Activated CD8-positive, alpha-beta memory T cell treated with anti-CD3 and anti-CD28 coated beads for 24 hours (primary cell): ENCODE data around the gene LRRK1.
"Not testable (repeated sequence)": the region's sequence is repeated elsewhere in the genome, so short reads cannot be mapped to it uniquely, and the experiment has no call there.

ENCODE experiments used
- DNase-seq: peaks from one replicate; pipeline ENCODE4 v3.0.0-alpha.2; 2020

Gene LRRK1

GRCh38 chr15:101085311-101085700 lies 166.1 kb downstream of the LRRK1 start:
- no peak for DNase-seq

DNA sequence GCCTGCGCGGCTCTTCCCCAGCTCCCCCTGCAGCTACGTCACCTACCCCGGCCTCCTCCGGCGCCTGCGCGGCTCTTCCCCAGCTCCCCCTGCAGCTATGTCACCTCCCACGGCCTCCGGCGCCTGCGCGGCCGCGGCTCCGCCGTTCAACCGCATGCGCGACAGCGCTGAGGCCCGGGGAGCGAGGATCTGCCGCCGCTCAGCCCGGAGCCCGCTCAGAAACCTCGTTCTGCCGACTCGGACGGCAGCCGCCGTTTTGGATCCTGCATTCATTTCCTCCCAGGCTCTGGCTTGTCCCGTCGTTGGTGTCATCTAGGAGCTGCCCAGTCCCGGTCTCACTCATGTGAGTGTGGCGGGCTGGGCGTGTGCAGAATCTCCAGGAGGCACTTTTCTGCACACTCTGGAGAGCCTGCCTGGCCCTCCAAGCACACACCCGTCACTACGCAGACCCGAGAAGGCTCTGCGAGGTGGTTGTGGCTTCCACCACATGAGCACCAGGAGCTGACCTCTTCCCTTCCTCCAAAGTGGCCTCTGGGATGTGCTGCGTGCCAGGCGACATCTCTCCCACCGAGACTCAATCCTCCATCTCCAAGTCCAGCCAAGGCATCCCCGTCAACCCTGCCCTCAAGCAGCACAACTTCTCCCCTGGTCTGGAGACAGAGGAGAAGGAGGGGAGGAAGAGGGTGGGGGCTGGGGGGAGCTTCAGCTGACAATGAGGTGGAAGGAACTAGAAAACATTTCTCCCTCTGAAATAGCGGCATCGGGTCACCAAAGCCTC lies 167.4 kb downstream of the LRRK1 start:
- no peak for DNase-seq

- DNase-seq: no peak
Measured at GRCh38 chr15:101087172-101087769, 168.1 kb downstream of the LRRK1 start.

DNA sequence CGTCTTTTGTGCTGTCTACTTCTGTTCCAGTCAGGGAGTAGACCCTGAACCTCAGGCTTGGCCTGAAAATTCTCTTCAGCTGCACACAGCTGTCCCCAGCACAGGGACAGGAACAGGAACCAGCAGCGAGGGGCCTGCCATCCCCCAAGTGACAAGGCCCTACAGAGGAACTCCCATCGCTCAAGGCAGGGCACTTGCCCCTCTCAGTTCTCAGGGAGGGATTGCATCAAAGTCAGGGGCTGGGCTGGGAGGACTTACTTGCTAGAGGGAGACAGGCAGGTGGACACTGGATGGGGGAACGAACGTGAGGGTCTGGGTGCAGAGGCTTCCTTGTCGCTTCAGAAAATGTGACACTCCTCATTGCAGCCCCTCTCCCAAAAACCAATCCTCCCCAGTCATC lies 169.1 kb downstream of the LRRK1 start:
- DNase-seq: no peak

DNA sequence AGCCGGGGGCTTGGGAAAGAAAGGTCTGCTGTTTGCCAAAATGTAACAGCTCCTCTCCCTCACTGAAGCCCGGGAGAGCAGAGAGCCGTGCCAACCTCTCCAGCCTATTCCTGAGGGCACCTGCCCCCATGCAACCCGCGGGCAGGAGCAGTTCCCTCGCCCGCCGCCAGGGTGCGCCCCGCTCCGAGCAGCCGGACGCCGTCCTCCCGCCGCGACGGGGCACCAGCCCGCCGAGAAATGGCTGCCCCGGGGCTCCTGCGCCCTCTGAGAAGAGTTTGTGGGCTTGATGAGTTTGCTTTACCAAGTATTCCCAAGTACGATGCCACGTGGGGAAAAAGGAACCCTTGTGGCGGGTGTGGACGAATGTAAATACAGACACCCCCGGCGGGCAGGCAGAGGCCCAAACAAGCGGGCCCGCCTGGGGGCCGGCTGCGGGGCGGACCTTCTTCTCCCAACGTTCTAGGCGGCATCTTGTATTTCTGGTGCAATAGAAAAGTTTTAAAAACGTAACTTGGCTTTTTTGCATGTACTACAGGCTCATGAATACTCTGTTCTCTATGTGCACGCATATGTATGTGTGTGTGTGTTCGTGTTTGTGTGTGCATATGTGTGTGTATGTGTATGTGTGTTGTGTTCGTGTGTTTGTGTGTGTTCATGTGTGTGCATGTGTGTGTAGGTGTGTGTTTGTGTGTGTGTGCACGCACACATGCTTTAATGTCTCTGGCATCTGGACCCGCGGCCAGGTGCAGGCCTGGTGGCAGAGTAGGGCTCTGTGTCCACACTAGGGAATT lies 169.8 kb downstream of the LRRK1 start:
- DNase-seq: peak; percentile 96

DNA sequence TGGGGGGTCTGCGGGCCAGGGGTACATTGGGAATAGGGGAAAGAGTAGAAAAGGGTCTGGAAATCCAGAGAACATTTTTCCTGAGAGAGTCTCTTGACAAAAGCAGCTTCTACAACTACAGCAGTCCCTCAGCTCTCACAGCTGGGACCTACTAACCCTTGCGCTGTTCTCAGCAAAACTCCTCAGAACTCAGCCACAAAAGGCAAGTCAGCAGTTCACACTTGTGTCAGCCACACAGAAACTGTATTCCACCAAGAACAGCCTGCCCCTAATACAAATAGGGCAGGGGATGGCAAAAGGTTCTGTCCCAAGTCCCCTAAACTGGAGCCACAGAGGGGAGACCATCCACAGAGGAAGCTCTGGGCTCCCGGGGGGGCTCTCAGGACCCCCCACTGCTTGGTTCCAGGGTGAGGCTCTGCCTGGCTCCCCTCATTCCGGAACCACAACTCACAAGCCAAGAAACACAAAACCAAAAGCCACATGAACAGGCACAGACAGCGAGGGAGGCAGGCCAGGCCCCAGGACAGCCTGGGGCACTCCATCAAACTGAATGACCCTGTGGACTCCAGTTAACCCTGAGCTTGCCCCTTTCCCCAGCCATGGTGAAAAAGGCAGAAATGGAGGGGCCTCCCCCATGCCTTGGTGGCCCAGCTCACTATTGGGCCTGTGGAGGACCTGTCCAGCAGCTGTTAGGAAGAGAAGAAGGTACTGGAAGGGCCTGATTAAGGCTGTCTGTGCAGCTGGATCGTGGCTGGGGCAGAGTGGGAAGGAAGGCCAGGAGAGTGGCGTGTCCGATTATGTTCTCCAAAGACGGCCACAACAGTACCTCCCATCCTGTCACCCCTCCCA lies 170.6 kb downstream of the LRRK1 start:
- DNase-seq: no peak

GRCh38 chr15:101090428-101090790 lies 171.3 kb downstream of the LRRK1 start:
- DNase-seq: no peak

DNA sequence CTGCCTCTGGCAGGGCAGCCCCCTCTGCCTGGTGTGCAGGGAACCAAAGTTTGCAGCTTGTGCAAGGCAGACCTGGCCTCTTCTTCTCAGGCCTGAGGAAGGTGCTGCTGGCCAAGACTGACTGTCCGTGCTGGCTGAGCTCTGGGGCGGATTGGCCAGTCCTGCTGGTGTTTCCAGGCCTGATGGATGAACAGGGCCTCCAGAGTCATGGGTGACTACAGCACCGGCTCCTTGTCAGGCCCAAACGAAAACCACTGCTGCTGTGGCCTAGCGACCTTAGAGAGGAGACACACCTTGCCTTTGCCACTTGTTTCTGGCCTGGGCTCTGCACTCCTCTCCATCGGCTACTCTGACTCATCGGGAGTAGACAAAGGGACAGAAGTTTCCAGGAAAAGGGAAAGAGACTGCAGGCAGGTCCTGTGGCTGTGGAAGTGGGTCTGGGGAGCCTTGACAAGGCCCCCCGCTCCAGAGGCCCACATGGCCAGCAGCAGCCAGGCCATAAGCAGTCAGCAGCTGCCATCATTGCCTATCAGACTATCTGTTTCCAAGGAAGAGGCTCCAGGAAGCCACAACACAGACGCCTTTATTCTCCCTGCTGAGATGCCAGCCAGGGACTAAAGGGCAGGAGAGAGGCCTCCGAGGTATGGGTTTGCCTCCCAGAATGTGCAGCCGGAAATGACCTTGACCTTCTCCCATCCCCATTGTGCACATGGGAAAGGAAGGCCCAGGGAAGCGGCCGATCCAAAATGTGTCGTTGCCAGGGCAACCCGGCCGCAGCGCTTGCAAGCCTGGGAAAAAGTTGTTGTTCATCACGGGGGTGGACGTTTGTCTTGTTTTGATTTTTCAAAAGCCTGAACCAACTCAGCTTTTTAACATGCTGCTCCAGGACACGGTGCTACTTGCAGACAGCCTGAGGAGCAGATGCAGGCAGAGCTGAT lies 172.2 kb downstream of the LRRK1 start:
- no peak for DNase-seq

DNA sequence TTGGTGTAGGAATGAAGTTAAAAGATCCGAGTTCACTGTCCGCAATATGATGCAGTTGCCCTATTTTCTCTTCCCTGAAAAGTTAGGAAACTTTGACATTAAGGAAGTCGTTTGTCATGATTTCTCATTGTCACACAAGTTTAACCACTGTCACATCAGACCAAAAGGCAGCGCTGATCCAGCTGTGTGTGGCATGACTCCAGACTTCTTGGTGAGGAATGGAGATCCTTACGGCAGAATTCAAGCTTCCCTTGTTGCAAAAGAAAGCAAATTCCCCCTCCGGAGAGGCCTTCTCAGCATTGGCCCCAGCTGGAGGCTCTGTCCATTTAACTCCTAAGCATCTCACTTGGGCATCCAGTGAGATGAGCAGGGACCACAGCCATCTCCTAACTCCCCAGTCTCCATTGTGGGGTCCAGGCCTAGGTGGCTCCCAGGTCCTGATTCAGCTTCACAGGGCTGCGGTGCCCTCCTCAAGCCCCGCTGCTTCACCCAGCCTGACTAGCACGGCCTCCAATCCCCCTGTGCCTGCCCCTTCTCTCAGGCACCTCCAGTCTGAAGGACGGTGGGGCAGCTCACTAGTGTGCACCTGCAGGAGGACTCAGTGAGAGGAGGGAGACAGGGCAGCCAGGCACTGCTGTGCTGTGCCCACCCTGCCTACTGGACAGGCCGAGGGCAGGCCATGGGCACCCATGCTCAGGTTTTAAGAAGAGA lies 173.2 kb downstream of the LRRK1 start:
- no peak for DNase-seq

GRCh38 chr15:101092867-101093202 lies 173.7 kb downstream of the LRRK1 start:
- DNase-seq: no peak

- DNase-seq: no peak
Measured at GRCh38 chr15:101093958-101094357, 174.8 kb downstream of the LRRK1 start.

GRCh38 chr15:101095796-101096406 lies 176.7 kb downstream of the LRRK1 start:
- not testable (repeated sequence) for DNase-seq

DNA sequence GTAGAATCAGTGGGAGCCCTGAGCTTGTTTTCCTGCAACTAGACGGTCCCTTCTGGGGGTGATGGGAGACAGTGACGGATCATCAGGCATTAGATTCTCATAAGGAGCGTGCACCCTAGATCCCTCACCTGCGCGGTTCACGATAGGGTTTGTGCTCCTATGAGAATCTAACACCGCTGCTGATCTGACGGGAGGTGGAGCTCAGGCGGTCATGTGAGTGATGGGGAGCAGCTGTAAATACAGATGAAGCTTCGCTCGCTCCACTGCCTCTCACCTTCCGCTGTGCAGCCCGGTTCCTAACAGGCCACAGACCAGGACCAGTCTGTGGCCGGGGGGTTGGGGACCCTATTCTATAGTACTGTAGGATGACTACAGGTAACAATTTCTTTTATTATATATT lies 178.0 kb downstream of the LRRK1 start:
- no peak for DNase-seq

GRCh38 chr15:101099183-101099582 lies 180.0 kb downstream of the LRRK1 start:
- no peak for DNase-seq

DNA sequence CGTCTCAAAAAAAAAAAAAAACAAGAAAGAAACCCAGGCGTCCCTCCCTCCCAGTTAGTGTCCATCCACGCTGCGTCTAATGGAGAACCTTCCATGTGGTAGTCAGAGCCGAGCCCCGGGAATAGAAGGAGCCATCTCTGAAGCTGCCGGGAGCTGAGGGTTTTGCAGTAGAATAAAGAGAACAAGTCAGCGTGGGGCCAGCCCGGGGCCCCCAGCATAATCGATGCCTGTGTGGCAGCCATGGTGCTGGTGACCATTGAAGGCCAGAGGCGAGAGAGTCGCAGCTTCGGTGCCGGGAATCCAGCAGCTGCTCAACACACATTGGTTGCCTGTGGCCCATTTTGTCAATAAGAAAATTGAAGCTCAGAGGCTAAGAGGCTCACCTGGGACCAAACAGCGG lies 181.0 kb downstream of the LRRK1 start:
- no peak for DNase-seq

GRCh38 chr15:101100593-101101442 lies 181.7 kb downstream of the LRRK1 start:
- no peak for DNase-seq

DNA sequence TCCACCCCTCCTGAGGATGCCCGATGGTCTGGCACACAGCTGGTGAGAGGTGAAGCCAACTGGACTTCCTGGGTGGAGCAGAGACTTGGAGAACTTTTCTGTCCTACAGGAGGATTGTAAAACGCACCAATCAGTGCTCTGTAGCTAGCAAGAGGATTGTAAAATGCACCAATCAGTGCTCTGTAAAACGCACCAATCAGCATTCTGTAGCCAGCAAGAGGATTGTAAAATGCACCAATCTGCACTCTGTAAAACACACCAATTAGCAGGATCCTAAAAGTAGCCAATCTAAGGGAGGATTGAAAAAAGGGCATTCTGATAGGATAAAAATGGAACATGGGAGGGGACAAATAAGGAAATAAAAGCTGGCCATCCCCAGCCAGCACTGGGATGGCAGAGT lies 182.5 kb downstream of the LRRK1 start:
- DNase-seq: no peak

- no peak for DNase-seq
Measured at GRCh38 chr15:101102746-101103145, 183.6 kb downstream of the LRRK1 start.

DNA sequence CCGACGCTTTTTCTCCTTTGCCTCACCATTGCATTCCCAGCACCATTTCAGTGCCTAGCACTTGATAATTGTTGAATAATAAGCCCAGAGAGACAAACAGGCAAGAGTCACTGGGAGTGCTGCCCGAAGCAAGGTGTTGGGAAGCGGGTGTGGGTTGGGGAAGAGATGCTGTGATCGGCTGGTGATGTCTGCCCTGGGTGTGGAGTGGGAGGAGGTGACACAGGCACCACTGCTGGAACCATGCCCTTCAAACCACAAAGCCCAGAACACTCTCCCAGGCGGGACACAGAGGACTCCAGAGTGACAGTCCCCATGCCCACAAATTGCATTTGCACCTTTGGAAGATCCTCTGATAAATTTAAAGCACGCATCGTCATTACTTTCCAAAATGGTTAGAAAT lies 184.4 kb downstream of the LRRK1 start:
- no peak for DNase-seq

DNA sequence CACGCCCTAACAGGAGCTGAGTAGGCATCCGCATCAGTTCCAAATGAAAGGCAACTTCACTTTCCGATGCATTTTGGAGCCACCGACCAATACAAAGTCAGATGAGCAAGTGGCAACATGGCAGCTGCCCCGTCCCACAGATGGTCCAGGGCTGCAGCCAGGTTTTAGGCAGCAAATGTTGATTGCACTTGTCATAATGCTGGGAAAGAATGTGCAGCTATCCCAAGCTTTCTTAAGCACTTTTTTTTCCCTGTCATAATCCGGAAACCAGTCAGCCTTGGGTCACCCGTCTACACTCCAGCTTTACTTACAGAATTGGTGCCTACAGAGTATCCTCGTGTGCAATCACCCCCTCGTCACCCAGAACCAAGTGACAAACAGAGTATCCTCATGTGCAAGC lies 185.0 kb downstream of the LRRK1 start:
- DNase-seq: no peak
